ENCODE data around the gene XXYLT1.

GRCh38 chr3:195179776-195180489, 91.0 kb downstream of the XXYLT1 start:
- TF ChIP-seq ZNF274 (IDR thresholded peaks at IDR 0.05; ENCODE audit: low read length) = no peak
- TF ChIP-seq ZNF274 (tag by site-specific recombination; IDR thresholded peaks at IDR 0.05; ENCODE audit: borderline replicate concordance) = no peak
- no peak for TF ChIP-seq ZBTB8A (tag by site-specific recombination; IDR thresholded peaks at IDR 0.05)
- no peak for TF ChIP-seq ZNF140 (tag by site-specific recombination; IDR thresholded peaks at IDR 0.05)
- no peak for TF ChIP-seq CTCF (tag by site-specific recombination; IDR thresholded peaks at IDR 0.05)
- no peak for TF ChIP-seq ZNF610 (tag by site-specific recombination; IDR thresholded peaks at IDR 0.05; ENCODE audit: borderline replicate concordance)
- TF ChIP-seq ZNF510 (tag by site-specific recombination; IDR thresholded peaks at IDR 0.05; ENCODE audit: insufficient replicate concordance) = no peak
- TF ChIP-seq PRDM2 (tag by site-specific recombination; IDR thresholded peaks at IDR 0.05; ENCODE audit: borderline replicate concordance) = no peak
- no peak for TF ChIP-seq TCF7L2 (IDR thresholded peaks at IDR 0.05; ENCODE audit: borderline replicate concordance, low read depth, low read length)
- no peak for TF ChIP-seq ZNF768 (tag by site-specific recombination; IDR thresholded peaks at IDR 0.05)
- TF ChIP-seq ZNF501 (tag by site-specific recombination; IDR thresholded peaks at IDR 0.05) = no peak
- TF ChIP-seq ZNF513 (tag by site-specific recombination; IDR thresholded peaks at IDR 0.05) = no peak

All from HEK293 (cell line).